Fibroblast of the aortic adventitia (primary cell): Measurements from ENCODE around the gene AP2A2. TPM values are rescaled to one million over a fixed set of nuclear protein-coding genes. Genes with fewer than 3 reads are reported as not detected.

Experiments used
- DNase-seq: peaks from one replicate; pipeline ENCODE4 v3.0.0-alpha.2; 2010; ENCODE audit warnings: low read depth
- H3K4me3 ChIP-seq: 2 replicates; pipeline ENCODE4 v1.5.1; 2011; ENCODE audit warnings: low read depth, mild to moderate bottlenecking, control low read depth, low read length, moderate library complexity
- CTCF ChIP-seq: IDR thresholded peaks from 2 replicates; pipeline ENCODE4 v1.5.1; 2011; ENCODE audit warnings: mild to moderate bottlenecking, low read length, control low read depth, inconsistent platforms; ENCODE audit not compliant: insufficient read depth
- small RNA-seq: library from RNA; depleted of rRNA; stranded (forward); fragments of <200 nt; gene quantifications from one replicate; pipeline ENCODE3, GENCODE V24; 2012
- total RNA-seq: library from RNA; depleted of rRNA; stranded (reverse); fragments of >200 nt; gene quantifications from 2 replicates; pipeline ENCODE4 v1.2.3, GENCODE V29; 2012; ENCODE audit warnings: low replicate concordance

Gene AP2A2
- total RNA-seq, 1 donor, result 72.9 TPM

- no peak for DNase-seq
- TF ChIP-seq CTCF, result no peak
- H3K4me3 ChIP-seq, result no peak overlapping the region
Observed at GRCh38 chr11:1055990-1056771, 130.5 kb downstream of the AP2A2 start.

DNA sequence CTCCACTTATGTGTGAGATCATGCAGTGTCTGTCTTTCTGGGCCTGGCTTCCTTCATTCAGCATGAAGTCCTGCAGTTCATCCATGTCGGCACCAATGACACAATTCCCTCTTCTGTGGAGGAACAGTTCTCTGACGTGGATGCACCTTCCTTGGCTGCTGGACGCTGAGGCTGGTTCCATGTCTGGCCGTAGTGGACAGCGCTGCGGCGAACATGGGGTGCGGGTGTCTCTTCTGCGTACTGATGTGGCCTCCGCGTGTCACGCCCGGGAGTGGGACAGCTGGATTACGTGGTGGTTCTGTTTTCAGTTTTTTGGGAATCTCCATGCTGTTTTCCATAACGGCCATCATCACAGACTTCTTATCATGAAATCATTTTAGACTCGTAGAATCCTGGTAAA lies 132.1 kb downstream of the AP2A2 start:
- no peak for DNase-seq
- no peak for TF ChIP-seq CTCF
- no peak overlapping the region for H3K4me3 ChIP-seq

DNA sequence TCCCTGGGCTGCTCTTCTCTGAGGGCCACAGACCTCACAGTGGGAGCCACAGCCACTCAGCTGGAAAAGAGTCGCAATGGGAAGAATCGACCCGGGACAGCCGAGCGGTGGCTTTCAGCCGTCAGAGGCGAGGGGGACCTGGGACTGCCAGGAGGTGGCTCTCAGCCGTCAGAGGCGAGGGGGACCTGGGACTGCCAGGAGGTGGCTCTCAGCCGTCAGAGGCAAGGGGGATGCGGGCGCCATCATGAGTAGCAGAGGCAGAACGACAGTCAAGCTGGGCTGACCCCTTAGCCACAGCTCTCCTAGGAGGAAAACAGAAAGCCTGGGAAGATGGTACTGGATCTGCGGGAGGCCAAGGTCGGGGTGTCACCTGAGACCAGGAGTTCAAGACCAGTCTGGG lies 134.1 kb downstream of the AP2A2 start:
- no peak for TF ChIP-seq CTCF
- H3K4me3 ChIP-seq, result no peak overlapping the region
- DNase-seq, result no peak

DNA sequence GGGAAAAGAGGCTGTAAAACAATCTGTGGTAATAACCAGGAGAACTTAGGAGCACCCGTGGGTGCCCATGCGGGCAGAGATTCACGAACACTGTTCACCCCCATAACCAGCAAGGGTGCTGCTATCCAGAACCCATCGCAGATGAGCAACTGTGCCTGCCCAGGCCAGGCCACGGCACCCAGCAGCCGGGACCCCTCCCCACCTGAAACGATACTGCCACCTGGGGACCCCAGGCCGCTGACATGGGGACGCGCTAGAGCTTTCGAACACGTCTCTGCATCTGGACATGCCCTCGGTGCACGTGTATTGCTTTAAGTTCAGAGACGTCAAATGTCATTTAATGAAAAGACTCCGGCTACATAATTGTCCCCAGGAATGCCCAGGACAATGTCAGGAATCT lies 134.7 kb downstream of the AP2A2 start:
- DNase-seq, result no peak
- no peak overlapping the region for H3K4me3 ChIP-seq
- no peak for TF ChIP-seq CTCF

- DNase-seq, result peak; percentile 81
Observed at GRCh38 chr11:1060852-1061616, 135.4 kb downstream of the AP2A2 start.

More at GRCh38 chr11:1060852-1061616, 135.4 kb downstream of the AP2A2 start:
- H3K4me3 ChIP-seq, result no peak overlapping the region
- no peak for TF ChIP-seq CTCF

Small RNAs within 50 kb of the gene (small RNA-seq; reads per million reads assigned to genes)
- gene RNU6-1025P, result not detected

Other genes starting within 250 kb of the AP2A2 start
- gene DEAF1, start 230.6 kb upstream of the AP2A2 start, total RNA-seq, result 26.7 and 40.0 TPM in 2 replicates
- gene TMEM80, start 230.1 kb upstream of the AP2A2 start, total RNA-seq, result 3.6 and 9.4 TPM in 2 replicates
- 47.9 and 49.2 TPM in 2 replicates for gene EPS8L2, start 219.6 kb upstream of the AP2A2 start, total RNA-seq
- gene TALDO1, start 178.4 kb upstream of the AP2A2 start, total RNA-seq, result 123 and 146 TPM in 2 replicates
- gene GATD1, start 148.4 kb upstream of the AP2A2 start, total RNA-seq, result 40.6 and 53.4 TPM in 2 replicates
- gene CEND1, start 135.8 kb upstream of the AP2A2 start, total RNA-seq, result 0.65 and 1.2 TPM in 2 replicates
- gene SLC25A22, start 127.6 kb upstream of the AP2A2 start, total RNA-seq, result 16.7 and 17.6 TPM in 2 replicates
- 6.3 and 8.8 TPM in 2 replicates for gene PIDD1, start 120.6 kb upstream of the AP2A2 start, total RNA-seq
- 99.4 and 841 TPM in 2 replicates for gene RPLP2, start 115.9 kb upstream of the AP2A2 start, total RNA-seq
- 20.0 and 27.7 TPM in 2 replicates for gene PNPLA2, start 107.0 kb upstream of the AP2A2 start, total RNA-seq
- gene CRACR2B, start 98.0 kb upstream of the AP2A2 start, total RNA-seq, result 1.3 and 1.8 TPM in 2 replicates
- 159 and 311 TPM in 2 replicates for gene CD151, start 92.9 kb upstream of the AP2A2 start, total RNA-seq
- gene POLR2L, start 83.3 kb upstream of the AP2A2 start, total RNA-seq, result 61.7 and 135 TPM in 2 replicates
- 164 and 252 TPM in 2 replicates for gene TSPAN4, start 83.0 kb upstream of the AP2A2 start, total RNA-seq
- 35.1 and 47.2 TPM in 2 replicates for gene CHID1, start 15.1 kb upstream of the AP2A2 start, total RNA-seq
- gene MUC6, start 110.8 kb downstream of the AP2A2 start, total RNA-seq, result under 0.01 TPM in 1 of 2 replicates, not detected in the other
- gene MUC2, start 149.0 kb downstream of the AP2A2 start, total RNA-seq, result not detected in 2 replicates
- gene MUC5AC, start 232.1 kb downstream of the AP2A2 start, total RNA-seq, result under 0.01 TPM in 1 of 2 replicates, not detected in the other